ENCODE data around the gene UPF3A.

The UPF3A gene

DNA sequence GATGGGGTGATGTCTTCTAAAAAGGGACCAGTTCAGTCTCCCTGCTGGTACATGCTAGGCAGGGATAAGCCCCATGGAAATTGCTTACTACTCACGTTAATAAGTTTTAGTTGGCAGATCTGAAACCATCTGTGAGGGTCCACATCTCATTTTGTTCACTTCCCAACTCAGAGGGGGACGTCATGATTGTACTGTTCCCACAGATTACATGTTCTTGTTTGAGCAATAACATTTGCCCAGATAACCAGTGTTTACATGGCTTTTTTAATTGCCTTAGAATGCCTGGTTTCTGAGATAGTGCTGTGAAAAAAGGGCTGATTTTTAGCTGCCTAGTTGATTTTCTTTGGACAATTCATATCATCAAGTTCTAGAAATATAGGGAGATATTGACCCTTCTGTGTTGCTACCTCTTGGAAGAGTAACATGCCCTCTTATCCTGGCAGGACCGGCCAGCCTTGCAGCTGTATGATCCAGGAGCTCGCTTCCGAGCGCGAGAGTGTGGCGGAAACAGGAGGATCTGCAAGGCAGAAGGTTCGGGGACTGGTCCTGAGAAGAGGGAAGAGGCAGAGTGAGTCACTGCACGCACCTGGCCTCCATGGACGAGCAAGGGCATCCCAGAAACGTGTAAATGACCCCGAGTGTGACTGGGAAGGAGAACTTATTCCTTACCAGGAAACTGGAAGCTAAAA lies 23.1 kb downstream of the UPF3A start:
- H3K9me3 ChIP-seq (ENCODE audit: insufficient read depth, low read length): no peaks in the 10 kb centered on the region
- no peak overlapping the region for H3K4me3 ChIP-seq (ENCODE audit: insufficient read length, low read depth)
- TF ChIP-seq YY1 (IDR thresholded peaks at IDR 0.05; ENCODE audit: insufficient read depth, insufficient read length) (no peak), SUZ12 (IDR thresholded peaks at IDR 0.05; ENCODE audit: extremely low read depth, insufficient read depth, insufficient read length) (no peak), ZNF274 (IDR thresholded peaks at IDR 0.05; ENCODE audit: low read depth, low read length) (no peak)
- peaks cover 62% of the 10 kb centered on the region for H3K36me3 ChIP-seq (ENCODE audit: insufficient read depth, insufficient read length, low read length)
- H3K27me3 ChIP-seq (ENCODE audit: insufficient read depth, insufficient read length): no peaks in the 10 kb centered on the region
- no peaks in the 10 kb centered on the region for H3K4me1 ChIP-seq (ENCODE audit: insufficient read depth, insufficient read length)
- DNase-seq (ENCODE audit: low read depth, low spot score): no peak
- no peak overlapping the region for H3K9ac ChIP-seq (ENCODE audit: insufficient read length, low read depth)

- Histone ChIP-seq H3K4me1 (ENCODE audit: insufficient read depth, insufficient read length) (no peaks in the 10 kb centered on the region), H3K9ac (ENCODE audit: insufficient read length, low read depth) (no peak overlapping the region), H3K36me3 (ENCODE audit: insufficient read depth, insufficient read length, low read length) (peaks cover 24% of the 10 kb centered on the region), H3K4me3 (ENCODE audit: insufficient read length, low read depth) (no peak overlapping the region), H3K27me3 (ENCODE audit: insufficient read depth, insufficient read length) (no peaks in the 10 kb centered on the region), H3K9me3 (ENCODE audit: insufficient read depth, low read length) (no peaks in the 10 kb centered on the region)
- TF ChIP-seq SUZ12 (IDR thresholded peaks at IDR 0.05; ENCODE audit: extremely low read depth, insufficient read depth, insufficient read length): no peak
- TF ChIP-seq YY1 (IDR thresholded peaks at IDR 0.05; ENCODE audit: insufficient read depth, insufficient read length): no peak
- no peak for TF ChIP-seq ZNF274 (IDR thresholded peaks at IDR 0.05; ENCODE audit: low read depth, low read length)
- DNase-seq (ENCODE audit: low read depth, low spot score): no peak
These were observed 27.7 kb downstream of the UPF3A start for GRCh38 chr13:114309086-114309485.

DNA sequence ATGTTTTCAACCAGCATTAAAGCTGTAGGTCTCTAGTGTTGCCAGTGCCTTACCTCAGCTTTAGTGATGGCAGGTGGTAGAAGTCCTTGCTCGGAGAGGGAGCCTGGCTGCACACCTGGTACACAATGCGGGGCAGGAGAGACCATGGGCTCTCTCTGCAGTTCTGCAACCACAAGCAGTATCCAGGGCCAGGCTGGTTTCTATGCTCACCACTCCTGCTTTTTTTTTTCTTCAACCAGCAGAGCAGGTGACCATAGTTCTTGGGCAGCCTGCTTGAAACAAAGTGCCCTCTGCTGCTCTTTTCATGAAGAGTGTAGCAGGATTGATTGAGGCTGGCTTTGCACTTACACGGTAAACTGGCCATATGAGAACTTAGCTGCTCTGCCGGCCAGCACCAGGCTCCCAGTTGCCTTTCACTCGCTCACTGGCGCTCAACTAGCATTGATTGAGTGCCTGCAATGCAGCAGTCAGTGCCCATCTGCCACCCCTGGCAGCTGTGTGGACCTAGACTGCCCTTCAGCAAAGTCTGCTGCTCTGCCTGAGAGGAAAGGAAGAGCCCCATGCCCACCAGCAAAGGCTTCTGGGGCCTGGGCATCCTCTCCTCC lies 28.5 kb downstream of the UPF3A start:
- DNase-seq (ENCODE audit: low read depth, low spot score): no peak
- H3K4me1 ChIP-seq (ENCODE audit: insufficient read depth, insufficient read length): no peaks in the 10 kb centered on the region
- TF ChIP-seq SUZ12 (IDR thresholded peaks at IDR 0.05; ENCODE audit: extremely low read depth, insufficient read depth, insufficient read length) (no peak), YY1 (IDR thresholded peaks at IDR 0.05; ENCODE audit: insufficient read depth, insufficient read length) (no peak), ZNF274 (IDR thresholded peaks at IDR 0.05; ENCODE audit: low read depth, low read length) (no peak)
- H3K9ac ChIP-seq (ENCODE audit: insufficient read length, low read depth): no peak overlapping the region
- no peaks in the 10 kb centered on the region for H3K9me3 ChIP-seq (ENCODE audit: insufficient read depth, low read length)
- H3K27me3 ChIP-seq (ENCODE audit: insufficient read depth, insufficient read length): no peaks in the 10 kb centered on the region
- peaks cover 17% of the 10 kb centered on the region for H3K36me3 ChIP-seq (ENCODE audit: insufficient read depth, insufficient read length, low read length)
- H3K4me3 ChIP-seq (ENCODE audit: insufficient read length, low read depth): no peak overlapping the region

DNA sequence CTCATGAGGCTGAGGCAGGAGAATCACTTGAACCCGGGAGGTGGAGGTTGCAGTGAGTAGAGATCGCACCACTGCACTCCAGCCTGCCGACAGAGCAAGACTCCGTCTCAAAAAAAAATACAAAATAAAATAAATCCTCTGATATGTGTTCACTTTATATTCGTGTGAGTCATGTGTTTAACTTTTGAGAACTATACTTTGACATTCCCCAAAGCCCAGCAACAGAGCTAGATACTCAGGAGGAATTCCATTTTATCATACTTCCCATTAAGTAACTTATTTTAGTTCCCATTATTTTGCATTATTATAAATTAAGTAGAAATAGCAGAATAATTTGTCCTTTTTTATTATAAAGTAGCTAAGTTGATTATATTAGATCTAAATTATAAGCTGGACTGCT lies 29.6 kb downstream of the UPF3A start:
- Histone ChIP-seq H3K36me3 (ENCODE audit: insufficient read depth, insufficient read length, low read length) (peaks cover 13% of the 10 kb centered on the region), H3K9me3 (ENCODE audit: insufficient read depth, low read length) (no peaks in the 10 kb centered on the region), H3K4me1 (ENCODE audit: insufficient read depth, insufficient read length) (no peaks in the 10 kb centered on the region), H3K4me3 (ENCODE audit: insufficient read length, low read depth) (no peak overlapping the region), H3K27me3 (ENCODE audit: insufficient read depth, insufficient read length) (no peaks in the 10 kb centered on the region), H3K9ac (ENCODE audit: insufficient read length, low read depth) (no peak overlapping the region)
- DNase-seq (ENCODE audit: low read depth, low spot score): no peak
- no peak for TF ChIP-seq YY1 (IDR thresholded peaks at IDR 0.05; ENCODE audit: insufficient read depth, insufficient read length)

DNA sequence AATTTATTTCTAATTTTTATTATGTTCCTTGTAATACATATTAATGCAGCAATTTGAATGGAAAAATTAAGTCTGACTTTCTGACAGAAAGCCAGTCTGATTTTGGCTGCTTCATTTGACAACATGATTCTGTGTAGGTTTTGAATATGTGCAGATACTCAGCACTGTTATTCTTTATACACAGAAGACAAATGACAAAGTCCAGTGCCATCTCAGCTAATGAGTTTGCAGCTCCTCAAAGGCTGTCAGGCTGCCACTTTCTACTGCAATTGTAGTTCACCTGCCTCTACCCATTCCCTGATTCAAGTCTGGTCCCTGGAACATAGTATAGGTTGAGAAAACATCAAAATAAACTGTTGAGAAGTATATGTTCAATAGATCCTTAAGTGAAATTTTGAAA lies 30.0 kb downstream of the UPF3A start:
- Histone ChIP-seq H3K4me1 (ENCODE audit: insufficient read depth, insufficient read length) (no peaks in the 10 kb centered on the region), H3K9ac (ENCODE audit: insufficient read length, low read depth) (no peak overlapping the region), H3K9me3 (ENCODE audit: insufficient read depth, low read length) (no peaks in the 10 kb centered on the region), H3K36me3 (ENCODE audit: insufficient read depth, insufficient read length, low read length) (peaks cover 10% of the 10 kb centered on the region), H3K4me3 (ENCODE audit: insufficient read length, low read depth) (no peak overlapping the region), H3K27me3 (ENCODE audit: insufficient read depth, insufficient read length) (no peaks in the 10 kb centered on the region)
- no peak for DNase-seq (ENCODE audit: low read depth, low spot score)
- TF ChIP-seq ZNF274 (IDR thresholded peaks at IDR 0.05; ENCODE audit: low read depth, low read length) (no peak), SUZ12 (IDR thresholded peaks at IDR 0.05; ENCODE audit: extremely low read depth, insufficient read depth, insufficient read length) (no peak), YY1 (IDR thresholded peaks at IDR 0.05; ENCODE audit: insufficient read depth, insufficient read length) (no peak)

- no peak for DNase-seq (ENCODE audit: low read depth, low spot score)
- Histone ChIP-seq H3K9me3 (ENCODE audit: insufficient read depth, low read length) (no peaks in the 10 kb centered on the region), H3K36me3 (ENCODE audit: insufficient read depth, insufficient read length, low read length) (peaks cover 5% of the 10 kb centered on the region), H3K27me3 (ENCODE audit: insufficient read depth, insufficient read length) (no peaks in the 10 kb centered on the region), H3K4me3 (ENCODE audit: insufficient read length, low read depth) (no peak overlapping the region), H3K4me1 (ENCODE audit: insufficient read depth, insufficient read length) (no peaks in the 10 kb centered on the region), H3K9ac (ENCODE audit: insufficient read length, low read depth) (no peak overlapping the region)
- no peak for TF ChIP-seq YY1 (IDR thresholded peaks at IDR 0.05; ENCODE audit: insufficient read depth, insufficient read length)
- TF ChIP-seq ZNF274 (IDR thresholded peaks at IDR 0.05; ENCODE audit: low read depth, low read length): no peak
- TF ChIP-seq SUZ12 (IDR thresholded peaks at IDR 0.05; ENCODE audit: extremely low read depth, insufficient read depth, insufficient read length): no peak
These were observed 30.5 kb downstream of the UPF3A start for GRCh38 chr13:114311908-114312307.

DNA sequence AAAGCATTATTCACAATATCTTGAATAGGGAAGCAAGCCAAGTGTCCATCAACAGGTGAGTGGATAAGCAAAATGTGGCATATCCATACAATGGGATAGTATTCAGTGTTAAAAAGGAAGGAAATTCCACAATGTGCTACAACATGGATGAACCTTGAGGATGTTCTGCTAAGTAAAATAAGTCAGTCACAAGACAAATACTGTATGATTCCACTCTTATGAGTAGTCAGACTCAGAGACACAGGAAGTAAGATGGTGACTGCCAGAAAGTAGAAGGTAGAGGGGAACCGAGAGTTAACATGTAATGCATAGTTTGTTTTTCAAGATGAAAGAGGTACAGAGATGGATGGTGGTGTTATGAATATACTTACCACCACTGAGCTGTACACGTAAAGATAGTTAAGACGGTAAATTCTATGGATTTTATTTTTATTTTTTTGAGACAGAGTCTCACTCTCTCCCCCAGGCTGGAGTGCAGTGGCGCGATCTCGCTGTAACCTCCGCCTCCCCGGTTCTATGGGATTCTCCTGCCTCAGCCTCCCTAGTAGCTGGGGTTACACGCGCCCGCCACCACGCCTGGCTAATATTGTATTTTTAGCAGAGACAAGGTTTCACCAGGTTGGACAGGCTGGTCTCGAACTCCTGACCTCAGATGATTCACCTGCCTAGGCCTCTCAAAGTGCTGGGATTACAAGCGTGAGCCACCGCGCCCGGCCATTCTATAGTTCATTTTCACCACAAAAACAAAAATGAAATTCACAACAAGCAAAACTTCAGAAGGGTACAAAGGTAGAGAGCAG lies 31.9 kb downstream of the UPF3A start:
- no peak for DNase-seq (ENCODE audit: low read depth, low spot score)
- Histone ChIP-seq H3K9ac (ENCODE audit: insufficient read length, low read depth) (peak overlapping the region; percentile 98), H3K4me3 (ENCODE audit: insufficient read length, low read depth) (peak overlapping the region; percentile 73), H3K27me3 (ENCODE audit: insufficient read depth, insufficient read length) (no peaks in the 10 kb centered on the region), H3K4me1 (ENCODE audit: insufficient read depth, insufficient read length) (peaks cover under 1% of the 10 kb centered on the region), H3K36me3 (ENCODE audit: insufficient read depth, insufficient read length, low read length) (peaks cover 12% of the 10 kb centered on the region), H3K9me3 (ENCODE audit: insufficient read depth, low read length) (no peaks in the 10 kb centered on the region)
- TF ChIP-seq ZNF274 (IDR thresholded peaks at IDR 0.05; ENCODE audit: low read depth, low read length) (no peak), YY1 (IDR thresholded peaks at IDR 0.05; ENCODE audit: insufficient read depth, insufficient read length) (no peak), SUZ12 (IDR thresholded peaks at IDR 0.05; ENCODE audit: extremely low read depth, insufficient read depth, insufficient read length) (no peak)

All from NT2/D1 (cell line).